ENCODE results near the gene STK25.

The STK25 gene

GRCh38 chr2:241553512-241553830 lies 45.1 kb upstream of the STK25 start:
- no peak overlapping the region for H3K27ac ChIP-seq
- in situ Hi-C loops (cut with HindIII; ENCODE audit: low pct_ligation_motif_present, low sequenced_read_pairs), result no loop called here
- H3K36me3 ChIP-seq (replicated peaks), result no peaks in the 10 kb centered on the region
- H3K27me3 ChIP-seq (replicated peaks), result no peaks in the 10 kb centered on the region
- no peak overlapping the region for H3K4me3 ChIP-seq (ENCODE audit: low read depth, low read length)
- no peak for TF ChIP-seq CTCF (IDR thresholded peaks at IDR 0.05; ENCODE audit: low read depth, low read length, missing control alignments)
- DNase-seq, result no peak

- no peak for TF ChIP-seq CTCF (IDR thresholded peaks at IDR 0.05; ENCODE audit: low read depth, low read length, missing control alignments)
- in situ Hi-C loops (cut with HindIII; ENCODE audit: low pct_ligation_motif_present, low sequenced_read_pairs), result no loop called here
- H3K4me3 ChIP-seq (ENCODE audit: low read depth, low read length), result no peak overlapping the region
- DNase-seq, result no peak
- no peaks in the 10 kb centered on the region for H3K27me3 ChIP-seq (replicated peaks)
- H3K36me3 ChIP-seq (replicated peaks), result no peaks in the 10 kb centered on the region
- H3K27ac ChIP-seq, result no peak overlapping the region
These were observed 43.8 kb upstream of the STK25 start for GRCh38 chr2:241551998-241552737.

- no peaks in the 10 kb centered on the region for H3K36me3 ChIP-seq (replicated peaks)
- in situ Hi-C loops (cut with HindIII; ENCODE audit: low pct_ligation_motif_present, low sequenced_read_pairs), result no loop called here
- no peak overlapping the region for H3K4me3 ChIP-seq (ENCODE audit: low read depth, low read length)
These were observed 43.2 kb upstream of the STK25 start for GRCh38 chr2:241551599-241551997.

GRCh38 chr2:241550616-241551580 lies 42.5 kb upstream of the STK25 start:
- DNase-seq, result no peak
- in situ Hi-C loops (cut with HindIII; ENCODE audit: low pct_ligation_motif_present, low sequenced_read_pairs), result no loop called here
- Histone ChIP-seq H3K4me3 (ENCODE audit: low read depth, low read length) (no peak overlapping the region), H3K27me3 (replicated peaks) (no peaks in the 10 kb centered on the region), H3K36me3 (replicated peaks) (no peaks in the 10 kb centered on the region), H3K27ac (no peak overlapping the region)
- TF ChIP-seq CTCF (IDR thresholded peaks at IDR 0.05; ENCODE audit: low read depth, low read length, missing control alignments), result no peak

More at GRCh38 chr2:241551599-241551997, 43.2 kb upstream of the STK25 start:
- no peak overlapping the region for H3K27ac ChIP-seq
- no peaks in the 10 kb centered on the region for H3K27me3 ChIP-seq (replicated peaks)
- DNase-seq, result no peak
- no peak for TF ChIP-seq CTCF (IDR thresholded peaks at IDR 0.05; ENCODE audit: low read depth, low read length, missing control alignments)

- Histone ChIP-seq H3K27me3 (replicated peaks) (no peaks in the 10 kb centered on the region), H3K4me3 (ENCODE audit: low read depth, low read length) (no peak overlapping the region), H3K36me3 (replicated peaks) (no peaks in the 10 kb centered on the region), H3K27ac (no peak overlapping the region)
- no peak for DNase-seq
- in situ Hi-C loops (cut with HindIII; ENCODE audit: low pct_ligation_motif_present, low sequenced_read_pairs), result no loop called here
- TF ChIP-seq CTCF (IDR thresholded peaks at IDR 0.05; ENCODE audit: low read depth, low read length, missing control alignments), result no peak
These were observed 40.1 kb upstream of the STK25 start for GRCh38 chr2:241548451-241548835.

All from brain microvascular endothelial cell (primary cell).